HCT116 (cell line): ENCODE results near the gene ABCB7. TPM values are rescaled to one million over a fixed set of nuclear protein-coding genes. Genes with fewer than 3 reads are reported as not detected.

Source experiments
- ATAC-seq: fragments of 200-7000 bp; cut with Tn5 transposase; 2 replicates; pipeline ENCODE4 v1.9.1; 2020; ENCODE audit warnings: mild to moderate bottlenecking, moderate library complexity
- BruUV-seq: library from RNA; stranded (reverse); fragments of 400-500 nt; replicated peaks from 2 replicates; lab custom pipeline; 2021; lab: Mats Ljungman, UMichigan
- CTCF ChIA-PET: fragments of 300-600 bp; sonication (Branson Sonifier 250); formaldehyde crosslinking; loops from one replicate; lab custom pipeline; 2021; ENCODE audit warnings: antibody characterized with exemption; lab: Charles Lee
- POLR2A ChIA-PET: fragments of 300-600, 350-600 bp; sonication (Branson Sonifier 250); formaldehyde crosslinking; loops from one replicate; lab custom pipeline; 2021; ENCODE audit warnings: antibody characterized with exemption; lab: Charles Lee
- RAD21 ChIA-PET, 2 experiments: fragments of 300-600 bp; sonication (Branson Sonifier 250); formaldehyde crosslinking; loops; one replicate each; lab custom pipeline; 2023; ENCODE audit warnings: low total read pairs in 2 of 2; ENCODE audit not compliant: uncharacterized antibody in 2 of 2, unreplicated experiment in 2 of 2, low non-redundant PET in 1 of 2; lab: Charles Lee
- DNase-seq: peaks from one replicate; pipeline ENCODE4 v3.0.0-alpha.2; 2010; ENCODE audit warnings: low read depth, low spot score
- H2AFZ ChIP-seq: fragments of 200-600 bp; shearing (Covaris generic), sonication (generic); 2 replicates; pipeline ENCODE4 v1.6.1; 2017; ENCODE audit warnings: low read depth, mixed run types, mixed read lengths, antibody characterized with exemption, low read length; ENCODE audit not compliant: poor library complexity, severe bottlenecking
- H3K27ac ChIP-seq: 2 replicates; pipeline ENCODE4 v1.5.1; 2012; ENCODE audit warnings: low read depth, low read length
- H3K27me3 ChIP-seq: fragments of 200-600 bp; sonication (generic); 2 replicates; pipeline ENCODE4 v1.6.1; 2016; ENCODE audit warnings: mixed run types, low read length, mixed read lengths; ENCODE audit not compliant: insufficient read depth
- H3K36me3 ChIP-seq, 2 experiments: fragments of 200-500 bp in 1 of 2; fragments of 200-600 bp in 1 of 2; sonication (Bioruptor generic) in 1 of 2; sonication (generic) in 1 of 2; 2 replicates each; pipeline versions ENCODE4 v1.5.1 to v1.6.1; 2014 to 2016; ENCODE audit warnings: low read length in 2 of 2, inconsistent platforms in 1 of 2, mixed read lengths in 1 of 2, mixed run types in 1 of 2; ENCODE audit not compliant: insufficient read depth in 2 of 2, control insufficient read depth in 1 of 2
- H3K4me1 ChIP-seq, 2 experiments: fragments of 200-600 bp in 1 of 2; sonication (generic) in 1 of 2; 2 replicates each; pipeline versions ENCODE4 v1.5.1 to v1.6.1; 2012 to 2017; ENCODE audit warnings: low read length in 2 of 2, inconsistent platforms in 1 of 2, mild to moderate bottlenecking in 1 of 2, mixed read lengths in 1 of 2, mixed run types in 1 of 2, moderate library complexity in 1 of 2; ENCODE audit not compliant: insufficient read depth in 2 of 2, control insufficient read depth in 1 of 2
- H3K4me2 ChIP-seq: fragments of 200-600 bp; sonication (generic); 2 replicates; pipeline ENCODE4 v1.6.1; 2017; ENCODE audit warnings: mixed run types, low read length, mixed read lengths
- H3K4me3 ChIP-seq, 2 experiments: fragments of 200-600 bp in 1 of 2; sonication (generic) in 1 of 2; replicated peaks in 1 of 2; 2 replicates each; pipeline ENCODE4 v1.5.1; 2011 to 2016; ENCODE audit warnings: low read length in 2 of 2, control low read depth in 1 of 2, low read depth in 1 of 2, mild to moderate bottlenecking in 1 of 2, mixed read lengths in 1 of 2, mixed run types in 1 of 2
- H3K79me2 ChIP-seq: fragments of 200-600 bp; sonication (generic); 2 replicates; pipeline ENCODE4 v1.6.1; 2017; ENCODE audit warnings: mild to moderate bottlenecking, mixed run types, low read length, moderate library complexity, mixed read lengths; ENCODE audit not compliant: insufficient read depth
- H3K9ac ChIP-seq: fragments of 200-600 bp; sonication (generic); 2 replicates; pipeline ENCODE4 v1.6.1; 2016; ENCODE audit warnings: low read length, mixed read lengths
- H3K9me2 ChIP-seq: fragments of 200-600 bp; sonication (generic), shearing (Covaris generic); 2 replicates; pipeline ENCODE4 v1.6.1; 2017; ENCODE audit warnings: mixed run types, mild to moderate bottlenecking, moderate library complexity; ENCODE audit not compliant: insufficient read depth
- H3K9me3 ChIP-seq, 2 experiments: fragments of 200-500 bp in 1 of 2; fragments of 200-600 bp in 1 of 2; sonication (Bioruptor generic) in 1 of 2; sonication (generic) in 1 of 2; 2 replicates each; pipeline ENCODE4 v1.6.1; 2014 to 2017; ENCODE audit warnings: low read length in 2 of 2, mixed read lengths in 2 of 2, inconsistent platforms in 1 of 2, low read depth in 1 of 2, mild to moderate bottlenecking in 1 of 2, mixed run types in 1 of 2, moderate library complexity in 1 of 2; ENCODE audit not compliant: control insufficient read depth in 1 of 2, insufficient read depth in 1 of 2
- H4K20me1 ChIP-seq: fragments of 200-600 bp; sonication (generic), shearing (Covaris generic); 2 replicates; pipeline ENCODE4 v1.6.1; 2017; ENCODE audit warnings: mixed run types, mild to moderate bottlenecking, moderate library complexity; ENCODE audit not compliant: insufficient read depth
- CBX3 ChIP-seq: IDR thresholded peaks from 2 replicates; pipeline ENCODE4 v1.6.1; 2012; ENCODE audit warnings: low read depth
- EGR1 ChIP-seq: IDR thresholded peaks from 2 replicates; pipeline ENCODE4 v1.6.1; 2012; ENCODE audit warnings: low read depth
- EZH2 ChIP-seq: fragments of 200-600 bp; sonication (generic); IDR thresholded peaks from 2 replicates; pipeline ENCODE4 v1.6.1; 2017; ENCODE audit warnings: antibody characterized with exemption, mixed run types
- EZH2phosphoT487 ChIP-seq: fragments of 200-600 bp; IDR thresholded peaks from 2 replicates; pipeline ENCODE4 v1.6.1; 2018; ENCODE audit warnings: antibody characterized with exemption, borderline replicate concordance
- FOSL1 ChIP-seq: IDR thresholded peaks from 2 replicates; pipeline ENCODE4 v1.6.1; 2012; ENCODE audit warnings: low read depth
- JUND ChIP-seq: IDR thresholded peaks from 2 replicates; pipeline ENCODE4 v1.6.1; 2012
- RAD21 ChIP-seq: IDR thresholded peaks from 2 replicates; pipeline ENCODE4 v1.6.1; 2012; ENCODE audit warnings: low read depth, mild to moderate bottlenecking
- SIN3A ChIP-seq: IDR thresholded peaks from 2 replicates; pipeline ENCODE4 v1.6.1; 2012; ENCODE audit warnings: low read depth
- SRF ChIP-seq: IDR thresholded peaks from 2 replicates; pipeline ENCODE4 v1.6.1; 2012; ENCODE audit warnings: low read depth
- YY1 ChIP-seq: IDR thresholded peaks from 2 replicates; pipeline ENCODE4 v1.6.1; 2011; ENCODE audit warnings: low read length, low read depth, moderate library complexity, mild to moderate bottlenecking; ENCODE audit not compliant: insufficient replicate concordance; ENCODE audit errors: extremely low read depth
- ZBTB33 ChIP-seq: IDR thresholded peaks from 2 replicates; pipeline ENCODE4 v1.6.1; 2011; ENCODE audit warnings: mild to moderate bottlenecking, low read length, moderate library complexity; ENCODE audit not compliant: insufficient replicate concordance; ENCODE audit errors: extremely low read depth
- ZFX ChIP-seq: fragments of 450-650 bp; IDR thresholded peaks from 2 replicates; pipeline ENCODE4 v1.6.1; 2017
- ZNF274 ChIP-seq: fragments of 200-500 bp; sonication (Bioruptor generic); IDR thresholded peaks from 2 replicates; pipeline ENCODE4 v1.6.1; 2014; ENCODE audit warnings: mild to moderate bottlenecking, low read depth, low read length, inconsistent platforms
- intact Hi-C: fragments of 100-400 bp; cut with micrococcal nuclease; formaldehyde crosslinking; loops from 2 replicates; pipeline ENCODE4 v1.10.0; 2022
- total RNA-seq: library from RNA; stranded (reverse); gene quantifications from one replicate; pipeline ENCODE4 v1.2.1, GENCODE V29; 2021; ENCODE audit not compliant: unreplicated experiment
- TF ChIP-seq, protein P1 (sequence below): IDR thresholded peaks from 2 replicates; pipeline ENCODE4 v1.6.1; 2012
- TF ChIP-seq, protein P2 (sequence below): IDR thresholded peaks from 2 replicates; pipeline ENCODE4 v1.6.1; 2012
- TF ChIP-seq, protein P3 (sequence below), 3 experiments: fragments of 200-600 bp in 1 of 3; sonication (generic) in 1 of 3; IDR thresholded peaks in 2 of 3; conservative IDR thresholded peaks in 1 of 3; 2 replicates each; pipeline ENCODE4 v1.5.1; 2012 to 2017; ENCODE audit warnings: low read depth in 2 of 3, low read length in 2 of 3, antibody characterized with exemption in 1 of 3, borderline replicate concordance in 1 of 3, control low read depth in 1 of 3, mild to moderate bottlenecking in 1 of 3, mixed read lengths in 1 of 3, mixed run types in 1 of 3, moderate library complexity in 1 of 3; ENCODE audit not compliant: insufficient read depth in 1 of 3

The ABCB7 gene
- total RNA-seq, 1 experiment from 2014 or later = 24.6 TPM

DNA sequence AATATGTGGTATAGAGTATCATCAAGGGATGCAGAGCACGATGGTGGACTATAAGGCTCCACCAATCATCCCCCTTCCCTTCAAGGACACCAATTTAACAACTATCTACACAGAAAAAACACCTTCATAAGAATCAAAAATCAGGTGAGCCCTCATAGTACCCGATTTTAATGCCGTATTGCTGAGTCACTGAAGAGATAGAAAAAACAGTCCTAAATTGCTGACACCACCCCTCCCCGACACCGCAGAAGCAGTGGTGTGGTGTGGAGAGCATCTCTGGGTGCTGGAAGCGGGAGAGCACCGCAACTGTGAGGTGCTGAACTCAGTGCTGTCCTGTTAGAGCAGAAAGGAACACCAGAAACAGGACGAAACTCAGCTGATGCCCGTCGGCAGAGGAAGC is 49.3 kb downstream of the ABCB7 start:
- POLR2A ChIA-PET = no interaction called here
- H3K79me2 ChIP-seq = peaks cover 4% of the 10 kb centered on the region; the same call in 1 of the 2 replicates
- no peak overlapping the region for H3K4me2 ChIP-seq
- TF ChIP-seq SIN3A (no peak), FOSL1 (no peak), EGR1 (no peak)
- TF ChIP-seq, protein P1, sequence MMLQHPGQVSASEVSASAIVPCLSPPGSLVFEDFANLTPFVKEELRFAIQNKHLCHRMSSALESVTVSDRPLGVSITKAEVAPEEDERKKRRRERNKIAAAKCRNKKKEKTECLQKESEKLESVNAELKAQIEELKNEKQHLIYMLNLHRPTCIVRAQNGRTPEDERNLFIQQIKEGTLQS = no peak
- TF ChIP-seq, all 23 proteins: peak for 0
- Histone ChIP-seq H3K4me1 (no peaks in the 10 kb centered on the region), H3K4me3 (no peak overlapping the region), H4K20me1 (no peaks in the 10 kb centered on the region), H3K36me3 (no peaks in the 10 kb centered on the region), H3K27me3 (no peaks in the 10 kb centered on the region), H3K9me2 (no peaks in the 10 kb centered on the region), H3K27ac (no peak overlapping the region), H3K9me3 (no peaks in the 10 kb centered on the region), H2AFZ (no peak overlapping the region), H3K9ac (no peak overlapping the region)
- DNase-seq (no peak), ATAC-seq (no peak)
- ChIA-PET RAD21 (no interaction called here), CTCF (no interaction called here)
- BruUV-seq = no TSS peak
- intact Hi-C loops = no loop called here

GRCh38 chrX:75096331-75096730 is 59.8 kb downstream of the ABCB7 start:
- RAD21 ChIA-PET = no interaction called here
- intact Hi-C loops = no loop called here
- no TSS peak for BruUV-seq
- H3K4me3 ChIP-seq = no peak overlapping the region
- no peak for TF ChIP-seq YY1
- no peak for TF ChIP-seq ZNF274
- no peak for TF ChIP-seq EGR1
- TF ChIP-seq EZH2 = no peak
- no peak for TF ChIP-seq JUND
- no peak for TF ChIP-seq SIN3A
- TF ChIP-seq, protein P2, sequence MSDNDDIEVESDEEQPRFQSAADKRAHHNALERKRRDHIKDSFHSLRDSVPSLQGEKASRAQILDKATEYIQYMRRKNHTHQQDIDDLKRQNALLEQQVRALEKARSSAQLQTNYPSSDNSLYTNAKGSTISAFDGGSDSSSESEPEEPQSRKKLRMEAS = no peak
- TF ChIP-seq CBX3 = no peak
- no peak for TF ChIP-seq RAD21
- no peak for TF ChIP-seq EZH2phosphoT487
- TF ChIP-seq SRF = no peak
- no peak for TF ChIP-seq ZBTB33
- TF ChIP-seq, protein P3, sequence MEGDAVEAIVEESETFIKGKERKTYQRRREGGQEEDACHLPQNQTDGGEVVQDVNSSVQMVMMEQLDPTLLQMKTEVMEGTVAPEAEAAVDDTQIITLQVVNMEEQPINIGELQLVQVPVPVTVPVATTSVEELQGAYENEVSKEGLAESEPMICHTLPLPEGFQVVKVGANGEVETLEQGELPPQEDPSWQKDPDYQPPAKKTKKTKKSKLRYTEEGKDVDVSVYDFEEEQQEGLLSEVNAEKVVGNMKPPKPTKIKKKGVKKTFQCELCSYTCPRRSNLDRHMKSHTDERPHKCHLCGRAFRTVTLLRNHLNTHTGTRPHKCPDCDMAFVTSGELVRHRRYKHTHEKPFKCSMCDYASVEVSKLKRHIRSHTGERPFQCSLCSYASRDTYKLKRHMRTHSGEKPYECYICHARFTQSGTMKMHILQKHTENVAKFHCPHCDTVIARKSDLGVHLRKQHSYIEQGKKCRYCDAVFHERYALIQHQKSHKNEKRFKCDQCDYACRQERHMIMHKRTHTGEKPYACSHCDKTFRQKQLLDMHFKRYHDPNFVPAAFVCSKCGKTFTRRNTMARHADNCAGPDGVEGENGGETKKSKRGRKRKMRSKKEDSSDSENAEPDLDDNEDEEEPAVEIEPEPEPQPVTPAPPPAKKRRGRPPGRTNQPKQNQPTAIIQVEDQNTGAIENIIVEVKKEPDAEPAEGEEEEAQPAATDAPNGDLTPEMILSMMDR (IDR thresholded peaks at IDR 0.05 in 2 of 3, conservative IDR thresholded peaks at IDR 0.05 in 1 of 3; ENCODE audit: borderline replicate concordance in 1 of 3, insufficient read depth in 1 of 3, low read depth in 2 of 3, low read length in 2 of 3) = no peak
- no peak for TF ChIP-seq ZFX
- H4K20me1 ChIP-seq = no peaks in the 10 kb centered on the region
- no peaks in the 10 kb centered on the region for H3K4me1 ChIP-seq
- H3K79me2 ChIP-seq = no peaks in the 10 kb centered on the region
- CTCF ChIA-PET = no interaction called here
- no peaks in the 10 kb centered on the region for H3K9me2 ChIP-seq
- no peak for DNase-seq
- no peak overlapping the region for H2AFZ ChIP-seq
- POLR2A ChIA-PET = no interaction called here
- H3K27ac ChIP-seq = no peak overlapping the region
- H3K4me2 ChIP-seq = no peak overlapping the region
- H3K27me3 ChIP-seq = no peaks in the 10 kb centered on the region
- no peaks in the 10 kb centered on the region for H3K36me3 ChIP-seq
- H3K9me3 ChIP-seq = no peaks in the 10 kb centered on the region
- no peak overlapping the region for H3K9ac ChIP-seq
- ATAC-seq = no peak
